ENCODE results near the gene PPP2R2C. TPM values are rescaled to one million over a fixed set of nuclear protein-coding genes. Genes with fewer than 3 reads are reported as not detected.

Gene PPP2R2C
- polyA plus RNA-seq, 1 donor (not counting 4 experiments of a cell fraction or from before 2014, with no cell fraction given) = 12.3 TPM

- H3K9me1 ChIP-seq (ENCODE audit: control insufficient read depth, extremely low read depth, insufficient read depth, low read length) = no peaks in the 10 kb centered on the region
- dilution Hi-C loops (cut with MboI; ENCODE audit: extremely low pct_ligation_motif_present, low sequenced_read_pairs) = no loop called here
These were observed 134.1 kb downstream of the PPP2R2C start for GRCh38 chr4:6338175-6338950.

GRCh38 chr4:6337331-6337935 is 135.0 kb downstream of the PPP2R2C start:
- DNase-seq (ENCODE audit: low read depth, low spot score) (no peak), FAIRE-seq (no peak)
- H3K27me3 ChIP-seq (ENCODE audit: control insufficient read depth, extremely low read depth, insufficient read depth, low read length) = no peaks in the 10 kb centered on the region
- dilution Hi-C loops (cut with MboI; ENCODE audit: extremely low pct_ligation_motif_present, low sequenced_read_pairs) = no loop called here
- H3K9me1 ChIP-seq (ENCODE audit: control insufficient read depth, extremely low read depth, insufficient read depth, low read length) = no peaks in the 10 kb centered on the region
- no peak overlapping the region for H2AFZ ChIP-seq (ENCODE audit: control insufficient read depth, low read length)
- H4K20me1 ChIP-seq (ENCODE audit: control insufficient read depth, extremely low read depth, insufficient read depth, low read length) = no peaks in the 10 kb centered on the region
- no peaks in the 10 kb centered on the region for H3K79me2 ChIP-seq (ENCODE audit: control insufficient read depth, insufficient read depth, low read length)
- no peaks in the 10 kb centered on the region for H3K9me3 ChIP-seq (ENCODE audit: control insufficient read depth, low read depth, low read length)
- no peak overlapping the region for H3K4me2 ChIP-seq (ENCODE audit: control insufficient read depth, extremely low read depth, insufficient read depth, low read depth, low read length)
- H3K27ac ChIP-seq (ENCODE audit: control insufficient read depth, insufficient read depth, low read length) = no peak overlapping the region
- H3K4me1 ChIP-seq (ENCODE audit: control insufficient read depth, extremely low read depth, insufficient read depth, low read length) = no peaks in the 10 kb centered on the region
- no peak overlapping the region for H3K4me3 ChIP-seq (ENCODE audit: control insufficient read depth in 2 of 3, extremely low read depth in 1 of 3, insufficient read depth in 2 of 3, low read depth in 1 of 3, low read length in 3 of 3)
- H3K36me3 ChIP-seq (ENCODE audit: control insufficient read depth in 2 of 2, extremely low read depth in 1 of 2, insufficient read depth in 2 of 2, low read length in 2 of 2) = peaks cover 0 to 5% of the 10 kb centered on the region in 2 experiments
- no peak overlapping the region for H3K9ac ChIP-seq (ENCODE audit: control insufficient read depth, extremely low read depth, insufficient read depth, low read length)
- TF ChIP-seq, protein P1, sequence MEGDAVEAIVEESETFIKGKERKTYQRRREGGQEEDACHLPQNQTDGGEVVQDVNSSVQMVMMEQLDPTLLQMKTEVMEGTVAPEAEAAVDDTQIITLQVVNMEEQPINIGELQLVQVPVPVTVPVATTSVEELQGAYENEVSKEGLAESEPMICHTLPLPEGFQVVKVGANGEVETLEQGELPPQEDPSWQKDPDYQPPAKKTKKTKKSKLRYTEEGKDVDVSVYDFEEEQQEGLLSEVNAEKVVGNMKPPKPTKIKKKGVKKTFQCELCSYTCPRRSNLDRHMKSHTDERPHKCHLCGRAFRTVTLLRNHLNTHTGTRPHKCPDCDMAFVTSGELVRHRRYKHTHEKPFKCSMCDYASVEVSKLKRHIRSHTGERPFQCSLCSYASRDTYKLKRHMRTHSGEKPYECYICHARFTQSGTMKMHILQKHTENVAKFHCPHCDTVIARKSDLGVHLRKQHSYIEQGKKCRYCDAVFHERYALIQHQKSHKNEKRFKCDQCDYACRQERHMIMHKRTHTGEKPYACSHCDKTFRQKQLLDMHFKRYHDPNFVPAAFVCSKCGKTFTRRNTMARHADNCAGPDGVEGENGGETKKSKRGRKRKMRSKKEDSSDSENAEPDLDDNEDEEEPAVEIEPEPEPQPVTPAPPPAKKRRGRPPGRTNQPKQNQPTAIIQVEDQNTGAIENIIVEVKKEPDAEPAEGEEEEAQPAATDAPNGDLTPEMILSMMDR (optimal IDR thresholded peaks at IDR 0.05 in 1 of 3, IDR thresholded peaks at IDR 0.05 in 1 of 3, conservative IDR thresholded peaks at IDR 0.05 in 1 of 3; ENCODE audit: extremely low read depth in 1 of 3, insufficient read depth in 2 of 3, low read length in 3 of 3) = no peak
- TF ChIP-seq EZH2 (IDR thresholded peaks at IDR 0.05; ENCODE audit: low read length) = no peak

More at GRCh38 chr4:6338175-6338950, 134.1 kb downstream of the PPP2R2C start:
- FAIRE-seq (no peak), DNase-seq (ENCODE audit: low read depth, low spot score) (no peak)
- no peak overlapping the region for H3K4me3 ChIP-seq (ENCODE audit: control insufficient read depth in 2 of 3, extremely low read depth in 1 of 3, insufficient read depth in 2 of 3, low read depth in 1 of 3, low read length in 3 of 3)
- H3K9ac ChIP-seq (ENCODE audit: control insufficient read depth, extremely low read depth, insufficient read depth, low read length) = no peak overlapping the region
- no peak overlapping the region for H2AFZ ChIP-seq (ENCODE audit: control insufficient read depth, low read length)
- no peak for TF ChIP-seq EZH2 (IDR thresholded peaks at IDR 0.05; ENCODE audit: low read length)
- TF ChIP-seq, protein P1 (optimal IDR thresholded peaks at IDR 0.05 in 1 of 3, IDR thresholded peaks at IDR 0.05 in 1 of 3, conservative IDR thresholded peaks at IDR 0.05 in 1 of 3; ENCODE audit: extremely low read depth in 1 of 3, insufficient read depth in 2 of 3, low read length in 3 of 3) = no peak
- H3K79me2 ChIP-seq (ENCODE audit: control insufficient read depth, insufficient read depth, low read length) = no peaks in the 10 kb centered on the region
- no peaks in the 10 kb centered on the region for H4K20me1 ChIP-seq (ENCODE audit: control insufficient read depth, extremely low read depth, insufficient read depth, low read length)
- H3K36me3 ChIP-seq (ENCODE audit: control insufficient read depth in 2 of 2, extremely low read depth in 1 of 2, insufficient read depth in 2 of 2, low read length in 2 of 2) = peaks cover 0 to 3% of the 10 kb centered on the region in 2 experiments
- H3K27ac ChIP-seq (ENCODE audit: control insufficient read depth, insufficient read depth, low read length) = no peak overlapping the region
- no peaks in the 10 kb centered on the region for H3K27me3 ChIP-seq (ENCODE audit: control insufficient read depth, extremely low read depth, insufficient read depth, low read length)
- no peak overlapping the region for H3K4me2 ChIP-seq (ENCODE audit: control insufficient read depth, extremely low read depth, insufficient read depth, low read depth, low read length)
- no peaks in the 10 kb centered on the region for H3K9me3 ChIP-seq (ENCODE audit: control insufficient read depth, low read depth, low read length)
- H3K4me1 ChIP-seq (ENCODE audit: control insufficient read depth, extremely low read depth, insufficient read depth, low read length) = peaks cover 1% of the 10 kb centered on the region
